HepG2 (cell line): ENCODE results near the gene BRD2. TPM values are rescaled to one million over a fixed set of nuclear protein-coding genes. Genes with fewer than 3 reads are reported as not detected.

Experiments used
- BORCS8-MEF2B ChIP-seq: sonication (generic); formaldehyde crosslinking; IDR thresholded peaks from 2 replicates; pipeline ENCODE4 v1.8.0; 2022; ENCODE audit warnings: mild to moderate bottlenecking, missing genetic modification reagents
- CREB1 ChIP-seq, 2 experiments: fragments of 450-650 bp in 1 of 2; IDR thresholded peaks; 2 replicates each; pipeline ENCODE4 v1.6.1; 2016 to 2017; ENCODE audit warnings: control low read depth in 1 of 2, mild to moderate bottlenecking in 1 of 2, missing compliant biosample characterization in 1 of 2, missing genetic modification characterization in 1 of 2
- EZH2 ChIP-seq: conservative IDR thresholded peaks from 2 replicates; pipeline ENCODE4 v1.6.1; 2012; ENCODE audit warnings: mild to moderate bottlenecking, low read depth, low read length, moderate library complexity
- FOSL2 ChIP-seq: sonication (generic); formaldehyde crosslinking; IDR thresholded peaks from 2 replicates; pipeline ENCODE4 v1.4.0; 2020; ENCODE audit warnings: missing genetic modification reagents
- HNRNPK ChIP-seq: fragments of 200-400 bp; formaldehyde crosslinking; IDR thresholded peaks from 2 replicates; pipeline ENCODE4 v1.6.1; 2018; ENCODE audit warnings: low read length, low read depth, moderate library complexity, mild to moderate bottlenecking; ENCODE audit not compliant: poor library complexity, severe bottlenecking
- HOXA5 ChIP-seq: sonication (generic); formaldehyde crosslinking; IDR thresholded peaks from 2 replicates; pipeline ENCODE4 v1.4.0; 2020; ENCODE audit warnings: missing genetic modification reagents
- MEF2D ChIP-seq: sonication (generic); formaldehyde crosslinking; IDR thresholded peaks from 2 replicates; pipeline ENCODE4 v1.5.1; 2020; ENCODE audit warnings: mild to moderate bottlenecking, missing genetic modification reagents
- NFIC ChIP-seq: IDR thresholded peaks from 2 replicates; pipeline ENCODE4 v1.6.1; 2012; ENCODE audit warnings: mild to moderate bottlenecking, low read length, inconsistent platforms
- NR3C1 ChIP-seq: sonication (generic); formaldehyde crosslinking; IDR thresholded peaks from 2 replicates; pipeline ENCODE4 v1.4.0; 2020; ENCODE audit warnings: missing genetic modification reagents
- PAWR ChIP-seq: sonication (generic); formaldehyde crosslinking; IDR thresholded peaks from 2 replicates; pipeline ENCODE4 v1.4.0; 2020; ENCODE audit warnings: missing genetic modification reagents, mild to moderate bottlenecking, borderline replicate concordance
- PPARG ChIP-seq: conservative IDR thresholded peaks from 2 replicates; pipeline ENCODE4 v1.6.1; 2016; ENCODE audit warnings: missing biosample characterization, missing genetic modification reagents
- RFXAP ChIP-seq: sonication (generic); formaldehyde crosslinking; IDR thresholded peaks from 2 replicates; pipeline ENCODE4 v1.4.0; 2020; ENCODE audit warnings: missing genetic modification reagents, borderline replicate concordance
- SIN3B ChIP-seq: fragments of 150-350 bp; IDR thresholded peaks from 2 replicates; pipeline ENCODE4 v1.6.1; 2014; ENCODE audit warnings: low read length
- SMARCE1 ChIP-seq: fragments of 450-650 bp; IDR thresholded peaks from 2 replicates; pipeline ENCODE4 v1.6.1; 2017; ENCODE audit warnings: borderline replicate concordance
- TARDBP ChIP-seq: sonication (generic); formaldehyde crosslinking; IDR thresholded peaks from 2 replicates; pipeline ENCODE4 v1.8.0; 2022; ENCODE audit warnings: mild to moderate bottlenecking, missing genetic modification reagents
- TEAD3 ChIP-seq: optimal IDR thresholded peaks from 2 replicates; pipeline ENCODE3; 2016; ENCODE audit warnings: borderline replicate concordance
- ZFP62 ChIP-seq: sonication (generic); formaldehyde crosslinking; IDR thresholded peaks from 2 replicates; pipeline ENCODE4 v1.4.0; 2020; ENCODE audit warnings: missing genetic modification reagents
- ZFYVE20 ChIP-seq: sonication (generic); formaldehyde crosslinking; IDR thresholded peaks from 2 replicates; pipeline ENCODE4 v1.8.0; 2023; ENCODE audit warnings: low read depth, mild to moderate bottlenecking, moderate library complexity, missing genetic modification reagents, borderline replicate concordance
- ZMYM3 ChIP-seq: sonication (generic); formaldehyde crosslinking; IDR thresholded peaks from 2 replicates; pipeline ENCODE4 v1.5.1; 2020; ENCODE audit warnings: mild to moderate bottlenecking, missing genetic modification reagents
- ZNF232 ChIP-seq: sonication (generic); formaldehyde crosslinking; IDR thresholded peaks from 2 replicates; pipeline ENCODE4 v1.4.0; 2020; ENCODE audit warnings: missing genetic modification reagents, borderline replicate concordance
- ZNF264 ChIP-seq: sonication (generic); formaldehyde crosslinking; IDR thresholded peaks from 2 replicates; pipeline ENCODE4 v1.4.0; 2020; ENCODE audit warnings: missing genetic modification reagents
- ZNF3 ChIP-seq: IDR thresholded peaks from 2 replicates; pipeline ENCODE4 v1.7.0; 2017; ENCODE audit warnings: inconsistent platforms
- ZNF30 ChIP-seq: sonication (generic); formaldehyde crosslinking; IDR thresholded peaks from 2 replicates; pipeline ENCODE4 v1.5.0; 2020; ENCODE audit warnings: mild to moderate bottlenecking, missing genetic modification reagents
- ZNF337 ChIP-seq: sonication (generic); formaldehyde crosslinking; IDR thresholded peaks from 2 replicates; pipeline ENCODE4 v1.5.1; 2020; ENCODE audit warnings: missing genetic modification reagents, low read depth, mild to moderate bottlenecking, borderline replicate concordance
- ZNF430 ChIP-seq: sonication (generic); formaldehyde crosslinking; IDR thresholded peaks from 2 replicates; pipeline ENCODE4 v1.9.0; 2021; ENCODE audit warnings: mild to moderate bottlenecking, missing genetic modification reagents
- ZNF768 ChIP-seq: sonication (generic); formaldehyde crosslinking; IDR thresholded peaks from 2 replicates; pipeline ENCODE4 v1.4.0; 2020; ENCODE audit warnings: missing genetic modification reagents
- ZSCAN29 ChIP-seq: sonication (generic); formaldehyde crosslinking; conservative IDR thresholded peaks from 2 replicates; pipeline ENCODE4 v1.4.0; 2020; ENCODE audit warnings: mild to moderate bottlenecking, missing genetic modification reagents
- polyA plus RNA-seq, 8 experiments: library from polyadenylated mRNA; depleted of rRNA in 3 of 8; stranded (reverse) in 7 of 8; unstranded in 1 of 8; fragments of >200 nt; fragmentation: Illumina TruSeq in 4 of 8; extraction: Trizol in 4 of 8; gene quantifications; 2 replicates each; pipeline versions ENCODE4 v1.2.1 to v1.2.3, GENCODE V29; 2011 to 2016; ENCODE audit warnings: low read depth in 4 of 8, missing spikeins in 1 of 8, mixed read lengths in 1 of 8; ENCODE audit not compliant: insufficient read depth in 1 of 8
- total RNA-seq, 5 experiments: library from RNA; depleted of rRNA; stranded (reverse); fragments of >200 nt; fragmentation: Illumina TruSeq; extraction: Trizol; gene quantifications; 2 replicates each; pipeline ENCODE4 v1.2.3, GENCODE V29; 2016; ENCODE audit warnings: low read depth in 1 of 5
- TF ChIP-seq, protein P1 (sequence below): sonication (generic); formaldehyde crosslinking; IDR thresholded peaks from 2 replicates; pipeline ENCODE4 v1.4.0; 2020; ENCODE audit warnings: mild to moderate bottlenecking, missing genetic modification reagents
- TF ChIP-seq, protein P2 (sequence below): sonication (generic); formaldehyde crosslinking; conservative IDR thresholded peaks from 2 replicates; pipeline ENCODE4 v1.5.0; 2020; ENCODE audit warnings: missing genetic modification reagents
- TF ChIP-seq, protein P3 (sequence below): sonication (generic); formaldehyde crosslinking; IDR thresholded peaks from 2 replicates; pipeline ENCODE4 v1.5.1; 2020; ENCODE audit warnings: missing genetic modification reagents, mild to moderate bottlenecking, borderline replicate concordance

Gene BRD2
- total and polyA plus RNA-seq, 2 of the 13 experiments (the other 11 are each of a cell fraction or from before 2014, with no cell fraction given), result 143 to 202 TPM

DNA sequence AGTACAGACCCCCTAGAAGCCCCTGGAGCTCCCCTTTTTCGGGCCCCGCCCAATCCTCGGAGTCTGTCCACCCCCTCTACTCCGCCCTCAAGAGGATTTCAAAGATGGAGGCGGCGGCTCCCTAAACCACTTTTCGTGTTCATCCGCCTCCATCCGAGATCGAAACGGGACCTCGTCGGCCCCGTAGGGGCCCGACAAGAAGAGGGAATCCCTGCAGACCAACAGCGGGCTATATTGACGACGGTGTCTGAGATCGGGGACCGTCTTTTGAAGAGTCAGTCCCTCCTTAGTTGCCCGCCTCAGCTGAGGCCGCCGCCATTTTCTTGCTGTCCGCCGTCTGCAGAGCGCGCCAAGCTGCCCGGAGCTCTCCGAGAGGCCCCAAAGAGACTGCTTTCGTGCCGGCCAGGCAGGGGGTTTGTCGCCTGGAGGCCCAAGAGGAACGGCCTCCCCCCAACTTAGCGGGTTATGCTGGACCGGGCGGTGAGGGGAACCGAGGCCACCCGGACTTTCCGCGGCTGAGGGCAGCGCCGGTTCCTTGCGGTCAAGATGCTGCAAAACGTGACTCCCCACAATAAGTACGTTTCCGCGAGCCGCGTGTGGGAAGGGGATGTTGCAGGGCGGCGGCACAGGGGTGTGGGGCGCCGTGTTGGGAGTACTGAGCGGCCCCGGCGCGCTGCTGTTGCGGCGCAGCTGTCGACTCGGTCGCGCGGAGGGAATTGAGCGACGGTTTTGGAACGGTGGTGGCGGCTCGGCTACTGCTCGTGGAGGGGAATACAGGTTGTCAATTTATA, 4.2 kb downstream of the BRD2 start (continued):
- TF ChIP-seq, protein P1, sequence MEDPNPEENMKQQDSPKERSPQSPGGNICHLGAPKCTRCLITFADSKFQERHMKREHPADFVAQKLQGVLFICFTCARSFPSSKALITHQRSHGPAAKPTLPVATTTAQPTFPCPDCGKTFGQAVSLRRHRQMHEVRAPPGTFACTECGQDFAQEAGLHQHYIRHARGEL, result no peak
- TF ChIP-seq ZNF430 (no peak), EZH2 (no peak), ZNF337 (CRISPR knock-in tag) (no peak), MEF2D (no peak), FOSL2 (CRISPR knock-in tag) (no peak; the same call in none of the 2 replicates), ZNF768 (peak; percentile 63; the same call in 1 of the 2 replicates), TARDBP (peak; percentile 20; the same call in 1 of the 2 replicates), NR3C1 (no peak), PPARG (no peak), ZMYM3 (CRISPR knock-in tag) (no peak), NFIC (no peak), ZFP62 (CRISPR knock-in tag) (no peak), SIN3B (0 out of 2 replicates have a peak, but pooled peaks have one; percentile 13), ZNF232 (CRISPR knock-in tag) (no peak), HOXA5 (no peak), ZFYVE20 (peak; percentile 46; the same call in 1 of the 2 replicates), PAWR (CRISPR knock-in tag) (no peak), BORCS8-MEF2B (CRISPR knock-in tag) (peak; percentile 64; the same call in 1 of the 2 replicates), ZNF264 (CRISPR knock-in tag) (no peak), TEAD3 (CRISPR knock-in tag) (no peak), HNRNPK (no peak), RFXAP (CRISPR knock-in tag) (0 out of 2 replicates have a peak, but pooled peaks have one; percentile 3), CREB1 (IDR thresholded peaks at IDR 0.05) (no peak), CREB1 (CRISPR knock-in tag; IDR thresholded peaks at IDR 0.05) (no peak), ZNF3 (CRISPR knock-in tag) (no peak; the same call in 1 of the 2 replicates), ZNF30 (CRISPR knock-in tag) (no peak; the same call in 1 of the 2 replicates), SMARCE1 (no peak), ZSCAN29 (CRISPR knock-in tag) (no peak)
- TF ChIP-seq, protein P2, sequence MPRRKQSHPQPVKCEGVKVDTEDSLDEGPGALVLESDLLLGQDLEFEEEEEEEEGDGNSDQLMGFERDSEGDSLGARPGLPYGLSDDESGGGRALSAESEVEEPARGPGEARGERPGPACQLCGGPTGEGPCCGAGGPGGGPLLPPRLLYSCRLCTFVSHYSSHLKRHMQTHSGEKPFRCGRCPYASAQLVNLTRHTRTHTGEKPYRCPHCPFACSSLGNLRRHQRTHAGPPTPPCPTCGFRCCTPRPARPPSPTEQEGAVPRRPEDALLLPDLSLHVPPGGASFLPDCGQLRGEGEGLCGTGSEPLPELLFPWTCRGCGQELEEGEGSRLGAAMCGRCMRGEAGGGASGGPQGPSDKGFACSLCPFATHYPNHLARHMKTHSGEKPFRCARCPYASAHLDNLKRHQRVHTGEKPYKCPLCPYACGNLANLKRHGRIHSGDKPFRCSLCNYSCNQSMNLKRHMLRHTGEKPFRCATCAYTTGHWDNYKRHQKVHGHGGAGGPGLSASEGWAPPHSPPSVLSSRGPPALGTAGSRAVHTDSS (CRISPR knock-in tag), result no peak
- TF ChIP-seq, protein P3, sequence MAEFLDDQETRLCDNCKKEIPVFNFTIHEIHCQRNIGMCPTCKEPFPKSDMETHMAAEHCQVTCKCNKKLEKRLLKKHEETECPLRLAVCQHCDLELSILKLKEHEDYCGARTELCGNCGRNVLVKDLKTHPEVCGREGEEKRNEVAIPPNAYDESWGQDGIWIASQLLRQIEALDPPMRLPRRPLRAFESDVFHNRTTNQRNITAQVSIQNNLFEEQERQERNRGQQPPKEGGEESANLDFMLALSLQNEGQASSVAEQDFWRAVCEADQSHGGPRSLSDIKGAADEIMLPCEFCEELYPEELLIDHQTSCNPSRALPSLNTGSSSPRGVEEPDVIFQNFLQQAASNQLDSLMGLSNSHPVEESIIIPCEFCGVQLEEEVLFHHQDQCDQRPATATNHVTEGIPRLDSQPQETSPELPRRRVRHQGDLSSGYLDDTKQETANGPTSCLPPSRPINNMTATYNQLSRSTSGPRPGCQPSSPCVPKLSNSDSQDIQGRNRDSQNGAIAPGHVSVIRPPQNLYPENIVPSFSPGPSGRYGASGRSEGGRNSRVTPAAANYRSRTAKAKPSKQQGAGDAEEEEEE (CRISPR knock-in tag), result no peak
